K562 (cell line): ENCODE measurements around the gene EIF4G1. TPM values are rescaled to one million over a fixed set of nuclear protein-coding genes. Genes with fewer than 3 reads are reported as not detected.

Experiments
- ATAC-seq: fragments of 200-7000 bp; cut with Tn5 transposase; 3 replicates; pipeline ENCODE4 v1.9.1; 2020; ENCODE audit warnings: moderate library complexity
- BruUV-seq: library from RNA; stranded (reverse); fragments of 400-500 nt; replicated peaks from 2 replicates; lab custom pipeline; 2021; lab: Mats Ljungman, UMichigan
- CTCF ChIA-PET: fragments of 300-600 bp; formaldehyde crosslinking; extraction: SDS; loops from one replicate; lab custom pipeline; 2021; ENCODE audit warnings: low intra/inter-chr PET ratio; lab: Yijun Ruan, JAX
- POLR2A ChIA-PET: fragments of 300-600, 350-650 bp; sonication (Branson Sonifier 250); formaldehyde crosslinking; extraction: SDS; loops from one replicate; lab custom pipeline; 2021; ENCODE audit warnings: antibody characterized with exemption, inconsistent platforms; lab: Yijun Ruan, JAX
- DNase-seq, 4 experiments: peaks; one replicate each; pipeline versions ENCODE4 v3.0.0 to v3.0.0-alpha.2; 2011 to 2018; ENCODE audit warnings: low spot score in 3 of 4, mixed read lengths in 3 of 4; ENCODE audit errors: extremely low read depth in 1 of 4
- FAIRE-seq: peaks from 2 replicates; lab custom pipeline; 2011; peaks lifted over from hg19 to GRCh38; lab: Jason Lieb, UNC
- H2AFZ ChIP-seq: 2 replicates; pipeline ENCODE4 v1.6.0; 2011; ENCODE audit warnings: low read depth, low read length, control low read depth, inconsistent platforms
- H3K27ac ChIP-seq: fragments of 200-600 bp; 3 replicates; pipeline ENCODE4 v1.8.0; 2011; ENCODE audit warnings: low read depth, mild to moderate bottlenecking, control low read depth, inconsistent platforms, low read length, moderate library complexity, mixed read lengths; ENCODE audit errors: extremely low read depth
- H3K27me3 ChIP-seq, 2 experiments: fragments of 300-600 bp in 1 of 2; 2 replicates in 1 of 2; 3 replicates in 1 of 2; pipeline versions ENCODE4 v1.6.0 to v1.8.0; 2011; ENCODE audit warnings: inconsistent platforms in 2 of 2, low read length in 2 of 2, mild to moderate bottlenecking in 1 of 2, mixed read lengths in 1 of 2, moderate library complexity in 1 of 2; ENCODE audit not compliant: control insufficient read depth in 2 of 2, insufficient read depth in 2 of 2
- H3K36me3 ChIP-seq: fragments of 300-600 bp; 3 replicates; pipeline ENCODE4 v1.8.0; 2011; ENCODE audit warnings: mild to moderate bottlenecking, low read length, inconsistent platforms; ENCODE audit not compliant: control insufficient read depth, insufficient read depth
- H3K4me1 ChIP-seq, 2 experiments: fragments of 200-600 bp in 1 of 2; replicated peaks in 1 of 2; 2 replicates in 1 of 2; 3 replicates in 1 of 2; pipeline versions ENCODE4 v1.5.1 to v1.8.0; 2011; ENCODE audit warnings: inconsistent platforms in 2 of 2, low read length in 2 of 2, mild to moderate bottlenecking in 1 of 2, mixed read lengths in 1 of 2, moderate library complexity in 1 of 2; ENCODE audit not compliant: control insufficient read depth in 2 of 2, insufficient read depth in 2 of 2
- H3K4me2 ChIP-seq: 2 replicates; pipeline ENCODE4 v1.6.1; 2011; ENCODE audit warnings: low read length, control low read depth, inconsistent platforms, mixed read lengths; ENCODE audit not compliant: insufficient read depth
- H3K4me3 ChIP-seq: fragments of 200-600 bp; sonication (generic), shearing (Covaris generic); 2 replicates; pipeline ENCODE4 v1.5.1; 2016; ENCODE audit warnings: control low read depth, inconsistent platforms
- H3K79me2 ChIP-seq: fragments of 200-600 bp; 3 replicates; pipeline ENCODE4 v1.8.0; 2011; ENCODE audit warnings: low read length, inconsistent platforms; ENCODE audit not compliant: control insufficient read depth, insufficient read depth
- H3K9ac ChIP-seq, 2 experiments: 2 replicates each; pipeline versions ENCODE4 v1.6.0 to v1.6.1; 2011; ENCODE audit warnings: low read depth in 2 of 2, low read length in 2 of 2, control low read depth in 1 of 2, inconsistent platforms in 1 of 2, mild to moderate bottlenecking in 1 of 2, mixed read lengths in 1 of 2; ENCODE audit not compliant: insufficient read depth in 1 of 2
- H3K9me1 ChIP-seq: one replicate; pipeline ENCODE4 v1.6.0; 2011; ENCODE audit warnings: inconsistent platforms, mild to moderate bottlenecking, low read length, moderate library complexity; ENCODE audit not compliant: control insufficient read depth, insufficient read depth
- H3K9me3 ChIP-seq: replicated peaks from 2 replicates; pipeline ENCODE4 v1.5.1; 2011; ENCODE audit warnings: low read depth, low read length, inconsistent platforms; ENCODE audit not compliant: control insufficient read depth, insufficient read depth
- H4K20me1 ChIP-seq: replicated peaks from 2 replicates; pipeline ENCODE4 v1.6.1; 2011; ENCODE audit warnings: low read length, inconsistent platforms, mixed read lengths; ENCODE audit not compliant: control insufficient read depth, insufficient read depth
- HCFC1 ChIP-seq: IDR thresholded peaks from 2 replicates; pipeline ENCODE4 v1.6.1; 2012; ENCODE audit warnings: low read depth, low read length, improper control_type of control experiment
- JUND ChIP-seq, 2 experiments: IDR thresholded peaks; 2 replicates in 1 of 2; 3 replicates in 1 of 2; pipeline ENCODE4 v1.6.1; 2011; ENCODE audit warnings: borderline replicate concordance in 2 of 2, low read depth in 2 of 2, low read length in 2 of 2, improper control_type of control experiment in 1 of 2, missing biosample characterization in 1 of 2, missing genetic modification characterization in 1 of 2, missing genetic modification reagents in 1 of 2
- MTA3 ChIP-seq: fragments of 450-650 bp; formaldehyde crosslinking; IDR thresholded peaks from 2 replicates; pipeline ENCODE4 v1.6.1; 2017; ENCODE audit warnings: mild to moderate bottlenecking, borderline replicate concordance
- SAFB ChIP-seq: fragments of 200-400 bp; formaldehyde crosslinking; IDR thresholded peaks from 2 replicates; pipeline ENCODE4 v1.6.1; 2017; ENCODE audit warnings: low read depth, low read length, borderline replicate concordance
- WGBS: fragments of 100-300 bp; shearing (Covaris generic); methylation state at CpG from one replicate; pipeline ENCODE4 v1.1.6; 2016; ENCODE audit warnings: low coverage, mixed read lengths; ENCODE audit not compliant: insufficient coverage; ENCODE audit errors: missing lambda C conversion rate; 5-methylcytosine and 5-hydroxymethylcytosine counted together
- in situ Hi-C: fragments of 300-500 bp; cut with MboI; formaldehyde crosslinking; loops from 4 replicates; pipeline ENCODE4 v1.15.0; 2018; ENCODE audit warnings: inconsistent platforms, mixed read lengths
- intact Hi-C: fragments of 100-400 bp; cut with micrococcal nuclease; formaldehyde crosslinking; loops from 2 replicates; pipeline ENCODE4 v1.14.2; 2022
- polyA plus RNA-seq, 8 experiments: library from polyadenylated mRNA; depleted of rRNA in 4 of 8; stranded (reverse) in 5 of 8; unstranded in 3 of 8; fragments of >200 nt; fragmentation: Nextera tagmentation in 2 of 8; fragmentation: Illumina TruSeq in 1 of 8; extraction: Ambion mirVana in 2 of 8; extraction: Trizol in 1 of 8; gene quantifications; 2 replicates each; pipeline versions ENCODE4 v1.2.1 to v1.2.3, GENCODE V29; 2011 to 2014; ENCODE audit warnings: inconsistent platforms in 1 of 8, missing spikeins in 1 of 8
- total RNA-seq, 7 experiments: library from RNA; depleted of rRNA in 6 of 7; stranded (reverse); fragments of >200 nt in 6 of 7; fragmentation: Illumina TruSeq in 2 of 7; extraction: Trizol in 2 of 7; gene quantifications; 2 replicates each; pipeline versions ENCODE4 v1.2.1 to v1.2.3, GENCODE V29; 2011 to 2021; ENCODE audit warnings: low replicate concordance in 1 of 7
- TF ChIP-seq, protein P1 (sequence below), 2 experiments: fragments of 450-650 bp; formaldehyde crosslinking in 1 of 2; IDR thresholded peaks; 2 replicates each; pipeline versions ENCODE4 v1.4.0 to v1.6.1; 2014 to 2020; ENCODE audit warnings: mild to moderate bottlenecking in 2 of 2, borderline replicate concordance in 1 of 2, low read depth in 1 of 2
- TF ChIP-seq, protein P2 (sequence below): fragments of 450-650 bp; IDR thresholded peaks from 2 replicates; pipeline ENCODE4 v1.6.1; 2016
- TF ChIP-seq, protein P3 (sequence below): fragments of 450-650 bp; IDR thresholded peaks from 2 replicates; pipeline ENCODE4 v1.6.1; 2016; ENCODE audit warnings: borderline replicate concordance

Gene EIF4G1
- total and polyA plus RNA-seq, 9 of the 15 experiments (the other 6 are each of a cell fraction or from before 2014, with no cell fraction given), result 4.6 to 505 (median 155) TPM

DNA sequence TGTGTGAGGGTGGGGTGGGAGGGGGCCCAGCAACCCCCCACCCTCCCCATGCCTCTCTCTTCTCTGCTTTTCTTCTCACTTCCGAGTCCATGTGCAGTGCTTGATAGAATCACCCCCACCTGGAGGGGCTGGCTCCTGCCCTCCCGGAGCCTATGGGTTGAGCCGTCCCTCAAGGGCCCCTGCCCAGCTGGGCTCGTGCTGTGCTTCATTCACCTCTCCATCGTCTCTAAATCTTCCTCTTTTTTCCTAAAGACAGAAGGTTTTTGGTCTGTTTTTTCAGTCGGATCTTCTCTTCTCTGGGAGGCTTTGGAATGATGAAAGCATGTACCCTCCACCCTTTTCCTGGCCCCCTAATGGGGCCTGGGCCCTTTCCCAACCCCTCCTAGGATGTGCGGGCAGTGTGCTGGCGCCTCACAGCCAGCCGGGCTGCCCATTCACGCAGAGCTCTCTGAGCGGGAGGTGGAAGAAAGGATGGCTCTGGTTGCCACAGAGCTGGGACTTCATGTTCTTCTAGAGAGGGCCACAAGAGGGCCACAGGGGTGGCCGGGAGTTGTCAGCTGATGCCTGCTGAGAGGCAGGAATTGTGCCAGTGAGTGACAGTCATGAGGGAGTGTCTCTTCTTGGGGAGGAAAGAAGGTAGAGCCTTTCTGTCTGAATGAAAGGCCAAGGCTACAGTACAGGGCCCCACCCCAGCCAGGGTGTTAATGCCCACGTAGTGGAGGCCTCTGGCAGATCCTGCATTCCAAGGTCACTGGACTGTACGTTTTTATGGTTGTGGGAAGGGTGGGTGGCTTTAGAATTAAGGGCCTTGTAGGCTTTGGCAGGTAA, 31.1 kb downstream of the EIF4G1 start:
- H3K9ac ChIP-seq, result peak overlapping the region in 1 of 2 experiments; percentile 53; a peak in 1 of 4 replicates
- H4K20me1 ChIP-seq, result no peaks in the 10 kb centered on the region
- intact Hi-C loops (loop anchor here (1.0 kb wide), 1 partner anchor 17 kb away; no protein-coding TSS in a partner anchor), in situ Hi-C loops (no loop called here)
- H3K79me2 ChIP-seq, result peaks cover 8% of the 10 kb centered on the region; the same call in 2 of the 3 replicates
- H3K36me3 ChIP-seq, result peaks cover 42% of the 10 kb centered on the region; the same call in 2 of the 3 replicates
- DNase-seq (peak; percentile 82 to 88 (median 84)), FAIRE-seq (peak; percentile 95), ATAC-seq (peak; percentile 87)
- BruUV-seq, result no TSS peak
- H2AFZ ChIP-seq, result no peak overlapping the region
- H3K4me3 ChIP-seq, result no peak overlapping the region
- ChIA-PET CTCF (no interaction called here), POLR2A (interaction anchor here (0.6 to 1.1 kb wide), 5 partner anchors 8 to 29 kb away, joined by 3 to 6 read pairs (median 4); partner anchors contain the start of gene FAM131A)
- H3K9me1 ChIP-seq, result peaks cover 6% of the 10 kb centered on the region
- no peaks in the 10 kb centered on the region for H3K27me3 ChIP-seq
- H3K4me2 ChIP-seq, result no peak overlapping the region; the same call in 1 of the 2 replicates
- H3K9me3 ChIP-seq, result no peaks in the 10 kb centered on the region
- no peak overlapping the region; the same call in 1 of the 3 replicates for H3K27ac ChIP-seq
- peaks cover 48 to 56% of the 10 kb centered on the region in 2 experiments for H3K4me1 ChIP-seq
- WGBS, result 30% methylated on average over 13 of the region's 14 CpGs
- peak; percentile 48; the same call in 1 of the 2 replicates for TF ChIP-seq JUND (IDR thresholded peaks at IDR 0.05; ENCODE audit: borderline replicate concordance, low read depth, low read length)
- TF ChIP-seq JUND (tag; IDR thresholded peaks at IDR 0.05; ENCODE audit: borderline replicate concordance, low read depth, low read length), result peak; percentile 25; the same call in 1 of the 3 replicates
- 0 out of 2 replicates have a peak, but pooled peaks have one; percentile 24 for TF ChIP-seq HCFC1
- TF ChIP-seq, protein P1, sequence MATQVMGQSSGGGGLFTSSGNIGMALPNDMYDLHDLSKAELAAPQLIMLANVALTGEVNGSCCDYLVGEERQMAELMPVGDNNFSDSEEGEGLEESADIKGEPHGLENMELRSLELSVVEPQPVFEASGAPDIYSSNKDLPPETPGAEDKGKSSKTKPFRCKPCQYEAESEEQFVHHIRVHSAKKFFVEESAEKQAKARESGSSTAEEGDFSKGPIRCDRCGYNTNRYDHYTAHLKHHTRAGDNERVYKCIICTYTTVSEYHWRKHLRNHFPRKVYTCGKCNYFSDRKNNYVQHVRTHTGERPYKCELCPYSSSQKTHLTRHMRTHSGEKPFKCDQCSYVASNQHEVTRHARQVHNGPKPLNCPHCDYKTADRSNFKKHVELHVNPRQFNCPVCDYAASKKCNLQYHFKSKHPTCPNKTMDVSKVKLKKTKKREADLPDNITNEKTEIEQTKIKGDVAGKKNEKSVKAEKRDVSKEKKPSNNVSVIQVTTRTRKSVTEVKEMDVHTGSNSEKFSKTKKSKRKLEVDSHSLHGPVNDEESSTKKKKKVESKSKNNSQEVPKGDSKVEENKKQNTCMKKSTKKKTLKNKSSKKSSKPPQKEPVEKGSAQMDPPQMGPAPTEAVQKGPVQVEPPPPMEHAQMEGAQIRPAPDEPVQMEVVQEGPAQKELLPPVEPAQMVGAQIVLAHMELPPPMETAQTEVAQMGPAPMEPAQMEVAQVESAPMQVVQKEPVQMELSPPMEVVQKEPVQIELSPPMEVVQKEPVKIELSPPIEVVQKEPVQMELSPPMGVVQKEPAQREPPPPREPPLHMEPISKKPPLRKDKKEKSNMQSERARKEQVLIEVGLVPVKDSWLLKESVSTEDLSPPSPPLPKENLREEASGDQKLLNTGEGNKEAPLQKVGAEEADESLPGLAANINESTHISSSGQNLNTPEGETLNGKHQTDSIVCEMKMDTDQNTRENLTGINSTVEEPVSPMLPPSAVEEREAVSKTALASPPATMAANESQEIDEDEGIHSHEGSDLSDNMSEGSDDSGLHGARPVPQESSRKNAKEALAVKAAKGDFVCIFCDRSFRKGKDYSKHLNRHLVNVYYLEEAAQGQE (IDR thresholded peaks at IDR 0.05; ENCODE audit: borderline replicate concordance), result peak; percentile 43; the same call in 1 of the 2 replicates
- TF ChIP-seq, protein P1 (CRISPR knock-in tag; IDR thresholded peaks at IDR 0.05; ENCODE audit: low read depth), result no peak
- TF ChIP-seq SAFB, result no peak
- 0 out of 2 replicates have a peak, but pooled peaks have one; percentile 41 for TF ChIP-seq MTA3
- TF ChIP-seq, protein P2, sequence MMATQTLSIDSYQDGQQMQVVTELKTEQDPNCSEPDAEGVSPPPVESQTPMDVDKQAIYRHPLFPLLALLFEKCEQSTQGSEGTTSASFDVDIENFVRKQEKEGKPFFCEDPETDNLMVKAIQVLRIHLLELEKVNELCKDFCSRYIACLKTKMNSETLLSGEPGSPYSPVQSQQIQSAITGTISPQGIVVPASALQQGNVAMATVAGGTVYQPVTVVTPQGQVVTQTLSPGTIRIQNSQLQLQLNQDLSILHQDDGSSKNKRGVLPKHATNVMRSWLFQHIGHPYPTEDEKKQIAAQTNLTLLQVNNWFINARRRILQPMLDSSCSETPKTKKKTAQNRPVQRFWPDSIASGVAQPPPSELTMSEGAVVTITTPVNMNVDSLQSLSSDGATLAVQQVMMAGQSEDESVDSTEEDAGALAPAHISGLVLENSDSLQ, result peak; percentile 97
- TF ChIP-seq, protein P3, sequence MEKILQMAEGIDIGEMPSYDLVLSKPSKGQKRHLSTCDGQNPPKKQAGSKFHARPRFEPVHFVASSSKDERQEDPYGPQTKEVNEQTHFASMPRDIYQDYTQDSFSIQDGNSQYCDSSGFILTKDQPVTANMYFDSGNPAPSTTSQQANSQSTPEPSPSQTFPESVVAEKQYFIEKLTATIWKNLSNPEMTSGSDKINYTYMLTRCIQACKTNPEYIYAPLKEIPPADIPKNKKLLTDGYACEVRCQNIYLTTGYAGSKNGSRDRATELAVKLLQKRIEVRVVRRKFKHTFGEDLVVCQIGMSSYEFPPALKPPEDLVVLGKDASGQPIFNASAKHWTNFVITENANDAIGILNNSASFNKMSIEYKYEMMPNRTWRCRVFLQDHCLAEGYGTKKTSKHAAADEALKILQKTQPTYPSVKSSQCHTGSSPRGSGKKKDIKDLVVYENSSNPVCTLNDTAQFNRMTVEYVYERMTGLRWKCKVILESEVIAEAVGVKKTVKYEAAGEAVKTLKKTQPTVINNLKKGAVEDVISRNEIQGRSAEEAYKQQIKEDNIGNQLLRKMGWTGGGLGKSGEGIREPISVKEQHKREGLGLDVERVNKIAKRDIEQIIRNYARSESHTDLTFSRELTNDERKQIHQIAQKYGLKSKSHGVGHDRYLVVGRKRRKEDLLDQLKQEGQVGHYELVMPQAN, result no peak
